ENCODE data around the gene SELENOP. TPM values are rescaled to one million over a fixed set of nuclear protein-coding genes. Genes with fewer than 3 reads are reported as not detected.

The SELENOP gene
- total and polyA plus RNA-seq, 7 donors, result 34.3 to 155 (median 96.6) TPM

DNA sequence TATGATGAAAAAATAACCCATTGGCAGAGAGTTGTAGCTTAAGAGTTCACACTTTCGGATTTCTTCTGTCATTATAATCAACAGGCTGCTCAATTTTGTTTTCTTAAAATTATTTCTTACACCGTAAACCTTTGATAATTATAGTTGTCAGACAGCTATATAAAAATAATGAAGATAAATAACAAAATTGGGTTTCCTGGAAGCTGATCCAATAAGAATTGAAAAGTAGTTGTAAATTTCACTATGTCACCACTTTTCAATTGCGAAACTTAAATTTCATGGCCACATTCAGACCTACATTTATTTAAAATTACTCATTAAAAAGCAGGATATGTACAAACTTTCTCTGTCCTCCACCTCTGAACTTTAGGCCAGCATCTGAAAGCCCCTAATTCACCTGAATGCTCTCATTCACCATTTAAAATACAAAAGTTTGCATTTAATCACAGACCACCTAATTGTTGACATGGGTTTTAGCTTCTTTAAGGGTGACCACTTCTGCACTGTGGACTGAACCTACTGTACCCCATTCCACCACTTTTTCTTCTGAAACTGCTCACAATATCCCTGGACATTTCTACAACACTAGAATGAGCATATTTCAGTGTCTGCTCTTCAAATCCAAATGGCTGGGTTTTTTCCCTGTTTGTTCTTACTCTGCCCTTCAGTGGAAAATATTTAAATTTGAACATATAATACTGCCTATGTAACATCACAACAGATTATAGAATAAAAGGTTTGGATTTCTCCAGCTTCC lies 680 bp downstream of the SELENOP start:
- TF ChIP-seq, protein P1, sequence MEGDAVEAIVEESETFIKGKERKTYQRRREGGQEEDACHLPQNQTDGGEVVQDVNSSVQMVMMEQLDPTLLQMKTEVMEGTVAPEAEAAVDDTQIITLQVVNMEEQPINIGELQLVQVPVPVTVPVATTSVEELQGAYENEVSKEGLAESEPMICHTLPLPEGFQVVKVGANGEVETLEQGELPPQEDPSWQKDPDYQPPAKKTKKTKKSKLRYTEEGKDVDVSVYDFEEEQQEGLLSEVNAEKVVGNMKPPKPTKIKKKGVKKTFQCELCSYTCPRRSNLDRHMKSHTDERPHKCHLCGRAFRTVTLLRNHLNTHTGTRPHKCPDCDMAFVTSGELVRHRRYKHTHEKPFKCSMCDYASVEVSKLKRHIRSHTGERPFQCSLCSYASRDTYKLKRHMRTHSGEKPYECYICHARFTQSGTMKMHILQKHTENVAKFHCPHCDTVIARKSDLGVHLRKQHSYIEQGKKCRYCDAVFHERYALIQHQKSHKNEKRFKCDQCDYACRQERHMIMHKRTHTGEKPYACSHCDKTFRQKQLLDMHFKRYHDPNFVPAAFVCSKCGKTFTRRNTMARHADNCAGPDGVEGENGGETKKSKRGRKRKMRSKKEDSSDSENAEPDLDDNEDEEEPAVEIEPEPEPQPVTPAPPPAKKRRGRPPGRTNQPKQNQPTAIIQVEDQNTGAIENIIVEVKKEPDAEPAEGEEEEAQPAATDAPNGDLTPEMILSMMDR (IDR thresholded peaks at IDR 0.05), result no peak
- ATAC-seq (peak in 1 of 4 donors; percentile 21), DNase-seq (no peak)
- Histone ChIP-seq H3K27me3 (ENCODE audit: insufficient read depth in 3 of 3, low read length in 2 of 3) (no peaks in the 10 kb centered on the region), H3K4me3 (peak overlapping the region; percentile 82), H3K27ac (peak overlapping the region; percentile 92), H3K4me1 (peaks cover 32% of the 10 kb centered on the region), H3K36me3 (ENCODE audit: insufficient read depth in 1 of 2, low read depth in 1 of 2) (peaks cover 2 to 24% of the 10 kb centered on the region in 2 donors), H3K9me3 (no peaks in the 10 kb centered on the region)
- intact Hi-C loops (cut with DNase I), result loop anchor here (5.0 kb wide), 1 partner anchor 76 kb away; no protein-coding TSS in a partner anchor
- 16 to 51% (median 20%) methylated on average over 3 of the region's 3 CpGs for WGBS, 3 donors

DNA sequence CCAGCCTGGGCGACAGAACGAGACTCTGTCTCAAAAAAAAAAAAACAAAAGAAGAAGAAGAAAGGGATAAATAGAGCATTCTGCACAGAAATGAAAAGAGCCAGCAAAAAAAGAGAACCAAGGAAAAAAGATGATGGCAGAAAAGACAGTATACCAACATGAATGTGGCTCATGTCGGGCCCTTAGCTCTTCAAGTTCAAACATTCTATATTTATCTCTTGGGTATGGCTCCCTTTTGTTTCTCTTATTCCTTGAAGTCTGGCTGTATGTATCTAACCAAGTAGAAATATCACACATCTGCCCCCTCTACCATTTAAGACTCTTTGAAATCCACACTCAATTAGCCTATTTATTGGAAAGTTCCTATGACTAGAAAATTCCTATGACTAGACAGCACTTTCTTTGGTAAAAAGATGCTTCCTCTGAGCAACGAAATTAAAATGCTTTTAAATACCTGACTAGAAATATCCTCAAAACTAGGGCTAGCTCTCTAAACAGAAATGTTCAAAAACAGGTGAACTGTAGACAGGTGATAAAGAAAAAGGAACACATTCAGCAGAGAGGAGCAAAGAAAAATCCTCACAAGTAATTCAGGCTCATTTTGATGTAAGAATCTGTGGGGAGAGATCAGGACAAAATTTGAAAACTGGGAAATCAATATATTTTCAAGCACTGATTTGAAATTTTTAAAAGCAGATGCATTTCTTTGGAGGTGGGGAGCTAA lies 2.6 kb downstream of the SELENOP start:
- intact Hi-C loops (cut with DNase I), result no loop called here

DNA sequence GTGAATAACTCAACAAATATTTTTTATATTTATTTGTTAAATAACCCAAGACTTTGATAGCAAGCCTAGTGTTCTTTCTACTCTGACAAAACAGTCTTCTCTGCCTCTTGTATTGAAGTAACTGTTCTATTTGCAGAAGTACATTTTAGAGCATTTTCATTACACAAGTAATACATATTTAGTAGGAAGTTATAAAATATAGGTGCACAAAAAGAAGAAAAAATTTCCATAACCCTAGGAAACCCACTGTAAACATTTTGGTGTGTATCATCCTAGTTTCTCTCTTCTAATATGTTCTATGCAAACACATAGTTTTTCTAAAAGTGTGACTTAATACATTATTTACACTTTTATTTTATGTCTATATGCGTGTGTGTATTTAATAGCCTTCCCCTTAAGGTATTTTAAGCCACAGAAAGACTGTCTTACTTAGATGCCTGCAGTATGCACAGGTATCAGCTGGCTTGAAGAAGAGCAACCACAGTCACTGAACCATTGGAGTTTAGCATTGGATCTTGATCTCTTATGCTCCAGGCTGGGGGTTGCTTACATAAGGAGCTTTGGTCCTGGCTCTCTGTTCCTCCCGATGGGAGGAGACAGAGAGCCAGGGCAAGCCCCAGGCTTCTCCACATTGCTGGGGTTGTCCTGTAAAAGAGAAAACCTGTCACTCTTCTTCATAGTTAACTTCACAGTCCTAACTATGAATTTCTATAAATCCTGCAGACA lies 3.8 kb downstream of the SELENOP start:
- ATAC-seq, result no peak
- WGBS, 3 donors, result 45 to 55% (median 48%) methylated on average over 2 of the region's 2 CpGs
- peaks cover 2 to 55% of the 10 kb centered on the region in 2 donors for H3K36me3 ChIP-seq (ENCODE audit: insufficient read depth in 1 of 2, low read depth in 1 of 2)

More for the DNA sequence above, 2.6 kb downstream of the SELENOP start:
- Histone ChIP-seq H3K27me3 (ENCODE audit: insufficient read depth in 3 of 3, low read length in 2 of 3) (no peaks in the 10 kb centered on the region), H3K9me3 (no peaks in the 10 kb centered on the region), H3K27ac (peak overlapping the region; percentile 92), H3K4me3 (peak overlapping the region; percentile 82), H3K4me1 (peaks cover 38% of the 10 kb centered on the region), H3K36me3 (ENCODE audit: insufficient read depth in 1 of 2, low read depth in 1 of 2) (peaks cover 2 to 44% of the 10 kb centered on the region in 2 donors)
- ATAC-seq, result no peak
- TF ChIP-seq, protein P1 (IDR thresholded peaks at IDR 0.05), result no peak
- no peak for DNase-seq
- WGBS, 3 donors, result 53 to 72% (median 58%) methylated on average over 4 of the region's 4 CpGs

DNA sequence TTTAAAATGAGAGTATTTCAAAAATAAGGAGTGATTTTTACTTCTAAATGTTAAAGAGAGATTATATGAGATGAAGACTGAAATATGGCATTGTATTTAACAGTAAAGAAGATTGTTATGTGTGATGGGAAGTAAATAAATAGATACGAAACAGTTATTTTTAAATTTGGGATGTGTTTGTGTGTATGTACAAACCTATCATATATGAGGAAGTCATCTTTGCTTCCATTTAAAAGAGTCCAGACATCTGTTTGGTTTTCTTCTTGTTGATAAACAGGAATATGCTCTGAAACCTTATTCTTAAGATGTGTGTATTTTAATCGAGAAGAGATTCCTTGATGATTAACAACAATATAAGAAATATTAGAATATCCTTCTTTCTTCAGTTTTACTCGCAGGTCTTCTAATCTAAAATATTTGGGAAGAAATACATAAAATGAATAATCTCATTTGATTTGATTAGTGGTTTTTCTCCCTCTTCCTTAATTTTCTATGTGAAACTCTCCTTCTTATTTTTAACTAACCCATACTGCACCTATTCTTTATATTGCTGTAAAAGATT lies 4.9 kb downstream of the SELENOP start:
- no peak overlapping the region for H3K27ac ChIP-seq
- DNase-seq (no peak), ATAC-seq (no peak)
- TF ChIP-seq, protein P1 (IDR thresholded peaks at IDR 0.05), result no peak
- no peaks in the 10 kb centered on the region for H3K9me3 ChIP-seq
- 88 to 97% (median 88%) methylated on average over 3 of the region's 3 CpGs for WGBS, 3 donors
- H3K27me3 ChIP-seq (ENCODE audit: insufficient read depth in 3 of 3, low read length in 2 of 3), result no peaks in the 10 kb centered on the region
- H3K4me3 ChIP-seq, result no peak overlapping the region
- intact Hi-C loops (cut with DNase I), result no loop called here
- peaks cover 2 to 66% of the 10 kb centered on the region in 2 donors for H3K36me3 ChIP-seq (ENCODE audit: insufficient read depth in 1 of 2, low read depth in 1 of 2)
- peaks cover 25% of the 10 kb centered on the region for H3K4me1 ChIP-seq

More for the DNA sequence above, 3.8 kb downstream of the SELENOP start:
- intact Hi-C loops (cut with DNase I), result no loop called here
- peak overlapping the region; percentile 92 for H3K27ac ChIP-seq
- peaks cover 35% of the 10 kb centered on the region for H3K4me1 ChIP-seq
- TF ChIP-seq, protein P1 (IDR thresholded peaks at IDR 0.05), result no peak
- DNase-seq, result no peak
- peak overlapping the region; percentile 82 for H3K4me3 ChIP-seq
- no peaks in the 10 kb centered on the region for H3K27me3 ChIP-seq (ENCODE audit: insufficient read depth in 3 of 3, low read length in 2 of 3)
- H3K9me3 ChIP-seq, result no peaks in the 10 kb centered on the region
